Measurements from ENCODE around the gene LIME1.
"Not testable (repeated sequence)": the region's sequence is repeated elsewhere in the genome, so short reads cannot be mapped to it uniquely, and the experiment has no call there.

Gene LIME1

GRCh38 chr20:63708301-63709148, 27.9 kb upstream of the LIME1 start:
- DNase-seq = no peak

DNA sequence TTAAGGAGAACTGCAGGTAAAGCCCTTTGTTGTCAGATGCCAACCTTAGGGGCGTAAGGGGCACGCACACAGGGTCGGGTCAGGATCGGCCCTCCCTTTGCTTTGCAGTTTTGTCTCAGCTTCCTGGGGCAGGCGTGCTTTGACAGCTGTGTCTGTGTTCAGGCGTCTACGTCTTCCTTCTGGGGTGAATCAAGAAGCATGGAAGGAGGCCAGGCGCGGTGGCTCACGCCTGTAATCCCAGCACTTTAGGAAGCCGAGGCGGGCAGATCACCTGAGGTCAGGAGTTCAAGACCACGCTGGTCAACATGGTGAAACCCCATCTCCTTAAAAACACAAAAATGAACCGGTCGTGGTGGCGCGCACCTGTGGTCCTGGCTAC, 27.3 kb upstream of the LIME1 start:
- DNase-seq = no peak

DNA sequence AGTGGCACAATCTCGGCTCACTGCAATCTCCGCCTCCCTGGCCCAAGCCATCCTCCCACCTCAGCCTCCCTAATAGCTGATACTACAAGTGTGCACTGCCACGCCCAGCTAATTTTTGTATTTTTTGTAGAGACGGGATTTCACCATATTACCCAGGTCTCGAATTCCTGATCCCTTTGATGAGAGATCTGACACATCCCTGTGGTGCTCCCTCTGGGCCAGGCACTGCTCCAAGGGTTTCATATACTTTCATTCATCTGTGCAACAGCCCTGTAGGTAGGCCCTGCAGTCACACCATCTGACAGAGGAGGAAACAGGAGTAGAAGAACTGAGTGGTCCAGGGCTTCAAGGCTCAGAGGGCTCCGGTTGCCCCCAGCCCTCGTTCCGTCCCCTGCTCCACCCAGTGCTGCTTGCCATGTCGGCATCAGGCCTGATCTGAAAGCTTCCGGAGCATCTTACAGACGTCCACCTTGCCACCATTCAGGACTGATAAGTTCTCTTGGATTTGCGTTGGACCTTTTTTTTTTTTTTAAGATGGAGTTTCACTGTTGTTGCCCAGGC, 25.3 kb upstream of the LIME1 start:
- DNase-seq = no peak

GRCh38 chr20:63712191-63712590, 24.3 kb upstream of the LIME1 start:
- DNase-seq = no peak

- DNase-seq = no peak
Observed at GRCh38 chr20:63714858-63715257, 21.6 kb upstream of the LIME1 start.

GRCh38 chr20:63718996-63719395, 17.5 kb upstream of the LIME1 start:
- DNase-seq = no peak

- not testable (repeated sequence) for DNase-seq
Observed at GRCh38 chr20:63722967-63723622, 13.4 kb upstream of the LIME1 start.

DNA sequence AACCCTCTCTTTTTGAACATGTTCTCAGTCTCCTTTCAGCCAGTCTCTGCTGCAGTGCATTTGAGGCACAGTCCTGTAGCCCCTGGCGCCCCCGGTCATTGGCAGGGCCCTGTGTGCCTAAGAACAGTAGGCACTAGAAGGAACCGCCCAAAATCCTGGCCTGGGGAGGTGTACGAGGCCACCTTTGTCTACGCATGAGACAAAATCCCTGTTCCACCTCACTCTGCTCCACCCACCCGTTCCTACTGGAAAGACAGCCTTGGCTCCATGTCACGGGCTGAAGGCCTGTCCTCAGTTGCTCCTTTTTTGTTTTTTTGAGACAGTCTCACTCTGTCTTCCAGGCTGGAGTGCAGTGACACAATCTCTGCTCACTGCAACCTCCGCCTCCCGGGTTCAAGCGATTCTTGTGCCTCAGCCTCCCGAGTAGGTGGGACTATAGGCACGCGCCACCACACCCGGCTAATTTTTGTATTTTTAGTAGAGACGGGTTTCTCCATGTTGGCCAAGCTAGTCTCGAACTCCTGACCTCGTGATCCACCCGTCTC, 6.2 kb upstream of the LIME1 start:
- DNase-seq = not testable (repeated sequence)

GRCh38 chr20:63731410-63731809, 5.1 kb upstream of the LIME1 start:
- DNase-seq = no peak

GRCh38 chr20:63732118-63733095, 4.1 kb upstream of the LIME1 start:
- DNase-seq = no peak

- no peak for DNase-seq
Observed at GRCh38 chr20:63733117-63733516, 3.3 kb upstream of the LIME1 start.

DNA sequence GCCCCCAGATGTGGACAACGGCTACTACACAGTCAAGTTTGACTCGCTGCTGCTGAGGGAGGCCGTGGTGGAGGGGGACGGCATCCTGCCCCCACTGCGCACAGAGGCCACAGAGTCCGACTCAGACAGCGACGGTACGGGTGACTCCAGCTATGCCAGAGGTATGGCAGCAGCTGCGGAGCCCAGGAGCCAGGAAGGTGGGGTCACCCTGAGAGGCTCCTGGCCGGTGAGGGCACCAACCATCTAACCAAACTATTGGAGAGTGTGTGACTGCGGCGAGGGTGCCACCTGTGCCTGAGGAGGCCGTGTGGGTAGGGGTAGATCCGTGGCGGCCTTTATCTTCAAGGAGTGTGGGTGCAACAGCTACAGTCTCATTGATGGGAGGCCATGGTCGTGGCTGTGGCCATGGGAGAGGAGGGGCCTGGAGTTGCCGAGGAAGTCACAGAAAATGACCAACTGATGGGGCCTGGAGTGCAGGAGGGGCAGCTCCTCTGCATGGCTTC, 2.8 kb upstream of the LIME1 start:
- DNase-seq = no peak

DNA sequence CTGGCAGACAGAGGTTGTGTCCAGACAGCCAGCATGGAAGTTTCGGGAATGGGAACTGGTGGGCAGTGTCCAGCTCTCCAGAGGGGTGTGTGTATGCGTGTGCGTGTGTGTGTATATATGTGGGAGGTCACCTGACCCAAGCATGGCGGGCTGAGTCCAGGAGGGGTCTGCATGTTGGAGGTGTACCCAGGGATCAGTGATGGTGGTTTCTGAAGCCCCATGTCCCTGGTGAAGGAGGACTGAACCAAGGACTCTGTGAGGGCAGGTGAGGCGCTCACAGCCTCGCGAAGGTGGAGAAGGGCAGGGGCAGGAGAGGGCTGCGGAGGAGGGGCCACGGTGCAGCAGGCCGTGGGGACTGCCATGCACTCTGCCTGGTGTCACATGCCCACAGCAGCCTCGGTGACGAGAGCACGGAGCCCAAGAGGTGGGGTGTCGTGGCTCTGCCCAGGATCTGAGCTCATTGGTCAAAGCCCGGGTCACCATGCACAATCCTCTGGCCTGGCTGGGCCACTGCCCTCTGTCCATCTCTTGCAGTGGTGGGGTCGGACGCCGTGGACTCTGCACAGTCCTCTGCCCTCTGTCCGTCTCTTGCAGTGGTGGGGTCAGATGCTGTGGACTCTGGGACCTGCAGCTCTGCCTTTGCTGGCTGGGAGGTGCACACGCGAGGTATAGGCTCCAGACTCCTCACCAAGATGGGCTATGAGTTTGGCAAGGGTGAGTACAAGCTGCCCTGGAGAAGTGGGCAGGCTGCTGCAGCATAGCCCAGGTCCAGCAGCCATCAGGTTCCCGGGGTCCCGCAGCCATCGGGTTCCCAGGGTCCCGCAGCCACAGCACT, 2.1 kb upstream of the LIME1 start:
- no peak for DNase-seq

GRCh38 chr20:63734946-63735858, 1.3 kb upstream of the LIME1 start:
- DNase-seq = no peak

DNA sequence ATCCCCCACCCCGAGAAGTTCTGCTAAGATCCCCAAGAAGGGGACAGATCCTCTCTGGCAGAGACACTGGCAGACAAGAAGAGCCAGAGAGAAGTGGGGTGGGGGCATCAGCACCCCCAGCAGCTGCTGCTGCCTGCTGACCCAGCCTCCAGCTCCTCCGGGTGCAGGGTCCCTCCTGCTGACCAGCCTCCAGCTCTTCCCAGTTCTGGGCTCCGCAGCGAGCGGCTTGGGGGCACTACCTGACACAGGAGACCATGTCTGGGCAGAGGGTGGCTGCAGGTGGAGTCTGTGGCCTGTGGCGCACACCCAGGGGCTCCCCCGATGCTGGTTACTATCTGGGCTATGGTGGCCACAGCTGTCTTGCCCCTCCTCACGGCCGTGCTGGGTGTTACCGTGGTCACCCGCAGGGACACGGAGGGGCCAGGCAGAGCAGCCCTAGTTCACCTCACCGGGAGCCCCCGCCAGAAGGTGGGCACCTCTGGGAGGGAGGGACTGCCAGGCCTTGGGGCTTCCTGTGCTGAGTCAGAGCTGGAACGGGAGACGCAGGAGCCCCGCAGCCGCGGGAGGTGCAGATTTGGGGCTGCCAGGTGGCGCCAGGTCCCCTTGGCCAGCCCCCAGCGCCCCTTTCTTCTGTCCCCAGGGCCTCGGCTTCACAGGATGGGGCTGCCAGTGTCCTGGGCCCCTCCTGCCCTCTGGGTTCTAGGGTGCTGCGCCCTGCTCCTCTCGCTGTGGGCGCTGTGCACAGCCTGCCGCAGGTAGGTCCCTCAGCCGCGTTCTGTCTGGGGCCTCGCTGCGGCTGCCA, 630 bp downstream of the LIME1 start:
- peak; percentile 61 for DNase-seq

- DNase-seq = no peak
Observed at GRCh38 chr20:63737695-63737944, 1.2 kb downstream of the LIME1 start.

DNA sequence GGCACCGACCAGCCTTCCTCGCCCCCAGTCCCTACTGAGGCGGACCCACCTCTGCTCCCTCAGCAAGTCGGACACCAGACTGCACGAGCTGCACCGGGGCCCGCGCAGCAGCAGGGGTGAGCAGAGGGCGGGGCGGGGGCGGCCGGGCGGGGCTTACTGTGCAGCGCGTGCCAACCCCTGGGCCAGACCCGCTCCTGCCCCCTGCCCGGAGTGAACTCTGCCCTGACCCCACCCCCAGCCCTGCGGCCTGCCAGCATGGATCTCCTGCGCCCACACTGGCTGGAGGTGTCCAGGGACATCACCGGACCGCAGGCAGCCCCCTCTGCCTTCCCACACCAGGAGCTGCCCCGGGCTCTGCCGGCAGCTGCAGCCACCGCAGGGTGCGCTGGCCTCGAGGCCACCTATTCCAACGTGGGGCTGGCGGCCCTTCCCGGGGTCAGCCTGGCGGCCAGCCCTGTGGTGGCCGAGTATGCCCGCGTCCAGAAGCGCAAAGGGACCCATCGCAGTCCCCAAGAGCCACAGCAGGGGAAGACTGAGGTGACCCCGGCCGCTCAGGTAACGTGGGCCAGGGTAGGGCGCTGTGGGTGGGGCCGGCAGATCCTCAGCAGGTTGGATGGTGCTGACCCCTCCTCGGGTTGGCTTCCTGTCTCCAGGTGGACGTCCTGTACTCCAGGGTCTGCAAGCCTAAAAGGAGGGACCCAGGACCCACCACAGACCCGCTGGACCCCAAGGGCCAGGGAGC, 1.7 kb downstream of the LIME1 start:
- DNase-seq = peak; percentile 39

DNA sequence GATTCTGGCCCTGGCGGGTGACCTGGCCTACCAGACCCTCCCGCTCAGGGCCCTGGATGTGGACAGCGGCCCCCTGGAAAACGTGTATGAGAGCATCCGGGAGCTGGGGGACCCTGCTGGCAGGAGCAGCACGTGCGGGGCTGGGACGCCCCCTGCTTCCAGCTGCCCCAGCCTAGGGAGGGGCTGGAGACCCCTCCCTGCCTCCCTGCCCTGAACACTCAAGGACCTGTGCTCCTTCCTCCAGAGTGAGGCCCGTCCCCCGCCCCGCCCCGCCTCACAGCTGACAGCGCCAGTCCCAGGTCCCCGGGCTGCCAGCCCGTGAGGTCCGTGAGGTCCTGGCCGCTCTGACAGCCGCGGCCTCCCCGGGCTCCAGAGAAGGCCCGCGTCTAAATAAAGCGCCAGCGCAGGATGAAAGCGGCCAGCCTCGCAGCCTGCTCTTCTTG, 2.2 kb downstream of the LIME1 start:
- peak; percentile 27 for DNase-seq

Data from activated CD4-positive, alpha-beta T cell treated with anti-CD3 and anti-CD28 coated beads, Interleukin-2, Interleukin-6, amounts not matched to agents 100 ng/mL and 50 ng/mL, durations not matched to agents 16 hours and 8 hours (primary cell).